LHCN-M2 (cell line): ENCODE measurements around the gene TICRR. TPM values are rescaled to one million over a fixed set of nuclear protein-coding genes. Genes with fewer than 3 reads are reported as not detected.
"Not testable (repeated sequence)": the region's sequence is repeated elsewhere in the genome, so short reads cannot be mapped to it uniquely, and the experiment has no call there.

Experiments
- DNase-seq: peaks from one replicate; pipeline ENCODE4 v3.0.0-alpha.2; 2012; ENCODE audit warnings: low read depth
- total RNA-seq: library from RNA; depleted of rRNA; stranded (reverse); fragments of >200 nt; gene quantifications from 2 replicates; pipeline ENCODE4 v1.2.3, GENCODE V29; 2014

TICRR gene
- total RNA-seq, 1 experiment from 2014 or later: 9.9 TPM

- DNase-seq: no peak
These were observed 6.1 kb upstream of the TICRR start for GRCh38 chr15:89569090-89569745.

- peak; percentile 27 for DNase-seq
These were observed 567 bp downstream of the TICRR start for GRCh38 chr15:89575656-89576416.

- peak; percentile 31 for DNase-seq
These were observed 1.1 kb downstream of the TICRR start for GRCh38 chr15:89576417-89576773.

- no peak for DNase-seq
These were observed 2.5 kb downstream of the TICRR start for GRCh38 chr15:89577776-89578115.

GRCh38 chr15:89578146-89578545 lies 2.9 kb downstream of the TICRR start:
- DNase-seq: no peak

- DNase-seq: not testable (repeated sequence)
These were observed 5.5 kb downstream of the TICRR start for GRCh38 chr15:89580747-89581146.

- DNase-seq: no peak
These were observed 11.4 kb downstream of the TICRR start for GRCh38 chr15:89586651-89587050.

- DNase-seq: no peak
These were observed 12.7 kb downstream of the TICRR start for GRCh38 chr15:89587955-89588354.

GRCh38 chr15:89591834-89592233 lies 16.6 kb downstream of the TICRR start:
- DNase-seq: peak; percentile 55

GRCh38 chr15:89593018-89593417 lies 17.7 kb downstream of the TICRR start:
- no peak for DNase-seq

GRCh38 chr15:89599021-89599420 lies 23.8 kb downstream of the TICRR start:
- DNase-seq: no peak

- no peak for DNase-seq
These were observed 36.0 kb downstream of the TICRR start for GRCh38 chr15:89611317-89611716.

GRCh38 chr15:89613031-89613430 lies 37.8 kb downstream of the TICRR start:
- DNase-seq: no peak

- DNase-seq: peak; percentile 21
These were observed 38.9 kb downstream of the TICRR start for GRCh38 chr15:89614164-89614563.

- DNase-seq: no peak
These were observed 39.9 kb downstream of the TICRR start for GRCh38 chr15:89615135-89615534.

- DNase-seq: no peak
These were observed 41.0 kb downstream of the TICRR start for GRCh38 chr15:89616228-89616627.

- no peak for DNase-seq
These were observed 46.3 kb downstream of the TICRR start for GRCh38 chr15:89621547-89621946.

- DNase-seq: no peak
These were observed 47.9 kb downstream of the TICRR start for GRCh38 chr15:89623165-89623564.

GRCh38 chr15:89625716-89626115 lies 50.4 kb downstream of the TICRR start:
- no peak for DNase-seq

- DNase-seq: no peak
These were observed 52.1 kb downstream of the TICRR start for GRCh38 chr15:89627256-89627970.

GRCh38 chr15:89628301-89628700 lies 53.0 kb downstream of the TICRR start:
- DNase-seq: no peak

- no peak for DNase-seq
These were observed 53.8 kb downstream of the TICRR start for GRCh38 chr15:89628806-89629715.
